ENCODE measurements around the gene LYPD6.

Gene LYPD6

GRCh38 chr2:149422337-149422990 is 92.1 kb downstream of the LYPD6 start:
- H3K27me3 Mint-ChIP-seq (ENCODE audit: low read depth, poor library complexity): no peaks in the 10 kb centered on the region
- no peak for TF ChIP-seq CTCF (IDR thresholded peaks at IDR 0.05)
- H3K4me1 Mint-ChIP-seq: peaks cover 15% of the 10 kb centered on the region
- no peak overlapping the region for H3K27ac Mint-ChIP-seq
- DNase-seq: no peak
- no peaks in the 10 kb centered on the region for H3K9me3 Mint-ChIP-seq
- H3K36me3 Mint-ChIP-seq (ENCODE audit: low read depth): no peaks in the 10 kb centered on the region
- H3K4me3 Mint-ChIP-seq: no peak overlapping the region

- no peaks in the 10 kb centered on the region for H3K27me3 Mint-ChIP-seq (ENCODE audit: low read depth, poor library complexity)
- peaks cover 1% of the 10 kb centered on the region for H3K36me3 Mint-ChIP-seq (ENCODE audit: low read depth)
- H3K4me1 Mint-ChIP-seq: peaks cover 15% of the 10 kb centered on the region
- H3K27ac Mint-ChIP-seq: no peak overlapping the region
- H3K9me3 Mint-ChIP-seq: no peaks in the 10 kb centered on the region
- TF ChIP-seq CTCF (IDR thresholded peaks at IDR 0.05): no peak
- H3K4me3 Mint-ChIP-seq: no peak overlapping the region
- no peak for DNase-seq
These were observed 92.6 kb downstream of the LYPD6 start for GRCh38 chr2:149422991-149423338.

- Mint-ChIP-seq H3K4me1 (peaks cover 15% of the 10 kb centered on the region), H3K36me3 (ENCODE audit: low read depth) (peaks cover 7% of the 10 kb centered on the region)
- TF ChIP-seq CTCF (IDR thresholded peaks at IDR 0.05): no peak
These were observed 93.2 kb downstream of the LYPD6 start for GRCh38 chr2:149423630-149424029.

GRCh38 chr2:149427387-149427786 is 97.0 kb downstream of the LYPD6 start:
- Mint-ChIP-seq H3K27me3 (ENCODE audit: low read depth, poor library complexity) (no peaks in the 10 kb centered on the region), H3K27ac (no peak overlapping the region), H3K4me3 (no peak overlapping the region), H3K36me3 (ENCODE audit: low read depth) (peaks cover 7% of the 10 kb centered on the region), H3K9me3 (no peaks in the 10 kb centered on the region), H3K4me1 (peaks cover 5% of the 10 kb centered on the region)
- no peak for DNase-seq
- no peak for TF ChIP-seq CTCF (IDR thresholded peaks at IDR 0.05)

More at GRCh38 chr2:149423630-149424029, 93.2 kb downstream of the LYPD6 start:
- DNase-seq: no peak
- H3K27me3 Mint-ChIP-seq (ENCODE audit: low read depth, poor library complexity): no peaks in the 10 kb centered on the region
- no peak overlapping the region for H3K4me3 Mint-ChIP-seq
- H3K27ac Mint-ChIP-seq: no peak overlapping the region
- no peaks in the 10 kb centered on the region for H3K9me3 Mint-ChIP-seq

GRCh38 chr2:149428783-149429182 is 98.4 kb downstream of the LYPD6 start:
- no peak for DNase-seq
- Mint-ChIP-seq H3K4me3 (no peak overlapping the region), H3K36me3 (ENCODE audit: low read depth) (peaks cover 7% of the 10 kb centered on the region), H3K9me3 (no peaks in the 10 kb centered on the region), H3K27ac (no peak overlapping the region), H3K27me3 (ENCODE audit: low read depth, poor library complexity) (no peaks in the 10 kb centered on the region), H3K4me1 (peaks cover 5% of the 10 kb centered on the region)
- TF ChIP-seq CTCF (IDR thresholded peaks at IDR 0.05): no peak
